ENCODE results near the gene CD2BP2.

- no peak for TF ChIP-seq CTCF (optimal IDR thresholded peaks at IDR 0.05 in 1 of 3, IDR thresholded peaks at IDR 0.05 in 1 of 3, conservative IDR thresholded peaks at IDR 0.05 in 1 of 3; ENCODE audit: extremely low read depth in 1 of 3, insufficient read depth in 2 of 3, low read length in 3 of 3)
- no peak for TF ChIP-seq EZH2 (IDR thresholded peaks at IDR 0.05; ENCODE audit: low read length)
Observed at GRCh38 chr16:30351586-30352419, 3.3 kb downstream of the CD2BP2 start.

All from keratinocyte (primary cell).